Muscle of leg (tissue), 11 donors: Measurements from ENCODE around the gene PHPT1. TPM values are rescaled to one million over a fixed set of nuclear protein-coding genes. Genes with fewer than 3 reads are reported as not detected.

Experiments used
- DNase-seq: peaks from one replicate; pipeline ENCODE4 v3.0.0; 2013
- H3K27ac ChIP-seq: one replicate; pipeline ENCODE4 v1.5.1; 2013; ENCODE audit warnings: mild to moderate bottlenecking, low read length, control low read depth
- H3K27me3 ChIP-seq: one replicate; pipeline ENCODE4 v1.6.1; 2013; ENCODE audit warnings: low read length; ENCODE audit not compliant: control insufficient read depth, insufficient read depth
- H3K36me3 ChIP-seq: one replicate; pipeline ENCODE4 v1.6.1; 2013; ENCODE audit warnings: low read length; ENCODE audit not compliant: control insufficient read depth, insufficient read depth
- H3K4me1 ChIP-seq: one replicate; pipeline ENCODE4 v1.6.1; 2013; ENCODE audit warnings: low read length; ENCODE audit not compliant: control insufficient read depth, insufficient read depth
- H3K4me3 ChIP-seq: one replicate; pipeline ENCODE4 v1.5.1; 2013; ENCODE audit warnings: low read length, control low read depth
- H3K9me3 ChIP-seq: replicated peaks from 2 replicates; pipeline ENCODE4 v1.6.1; 2013; ENCODE audit warnings: low read depth, low read length; ENCODE audit not compliant: control insufficient read depth
- WGBS: methylation state at CpG from one replicate; pipeline ENCODE4 v1.1.5; 2013; ENCODE audit warnings: missing lambda C conversion rate; ENCODE audit not compliant: insufficient coverage; 5-methylcytosine and 5-hydroxymethylcytosine counted together
- polyA plus RNA-seq, 8 donors: library from polyadenylated mRNA; unstranded; fragments of 120-200 nt; gene quantifications; one replicate each; pipeline versions ENCODE4 v1.2.1 to v1.2.3, GENCODE V29; 2013; ENCODE audit warnings: inconsistent platforms in 1 of 8, low replicate concordance in 1 of 8; ENCODE audit not compliant: insufficient read length in 8 of 8, insufficient read depth in 1 of 8
- total RNA-seq: library from RNA; stranded (reverse); fragments of 120-200 nt; gene quantifications from one replicate; pipeline ENCODE4 v1.2.4, GENCODE V29; 2013

The PHPT1 gene
- total and polyA plus RNA-seq, 9 donors: 103 to 145 (median 115) TPM

DNA sequence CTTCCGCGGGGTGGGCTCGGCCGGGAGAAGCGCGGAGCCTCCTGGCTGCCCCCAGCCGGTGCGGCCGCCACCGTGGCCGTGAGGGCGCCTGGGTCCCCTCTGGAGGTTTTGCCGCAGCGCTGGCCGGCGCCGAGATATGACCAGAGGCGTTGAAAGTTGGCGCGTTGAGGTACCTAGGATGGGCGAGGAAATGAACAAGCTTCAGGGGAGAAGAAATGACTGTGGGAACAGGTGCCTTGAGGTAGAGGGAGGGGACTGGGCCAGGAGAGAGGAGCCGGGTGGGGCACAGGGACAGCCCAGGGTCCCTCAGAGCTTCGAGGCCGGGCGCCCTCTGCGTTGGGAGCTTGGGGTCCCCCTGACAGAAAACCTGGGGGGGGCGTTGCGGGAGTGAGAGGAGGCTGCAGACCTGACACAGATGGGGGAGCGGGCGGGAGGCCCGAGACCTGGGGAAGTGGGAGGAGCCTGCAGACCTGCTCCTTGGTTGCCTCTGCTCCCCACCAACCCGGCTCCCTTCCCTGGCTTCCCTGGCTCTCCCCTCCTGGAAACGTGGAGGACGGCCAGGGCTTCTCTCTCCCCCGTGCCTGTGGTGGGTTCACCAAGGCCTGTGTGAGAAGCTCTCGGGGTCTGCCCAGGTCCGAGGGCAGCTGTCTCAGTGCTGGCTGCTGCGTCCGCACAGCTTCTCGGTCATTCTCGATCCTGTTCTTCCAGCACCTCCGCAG is 27.2 kb upstream of the PHPT1 start:
- no peak overlapping the region for H3K27ac ChIP-seq
- H3K9me3 ChIP-seq: no peaks in the 10 kb centered on the region
- WGBS: 63% methylated on average over 28 of the region's 42 CpGs
- peaks cover 14% of the 10 kb centered on the region for H3K4me1 ChIP-seq
- no peaks in the 10 kb centered on the region for H3K27me3 ChIP-seq
- no peak overlapping the region for H3K4me3 ChIP-seq
- DNase-seq: peak; percentile 6
- peaks cover 38% of the 10 kb centered on the region for H3K36me3 ChIP-seq

GRCh38 chr9:136823136-136824046 is 25.8 kb upstream of the PHPT1 start:
- WGBS: 77% methylated on average over 17 of the region's 30 CpGs
- Histone ChIP-seq H3K27me3 (no peaks in the 10 kb centered on the region), H3K4me1 (peaks cover 14% of the 10 kb centered on the region), H3K4me3 (no peak overlapping the region), H3K36me3 (peaks cover 45% of the 10 kb centered on the region), H3K27ac (no peak overlapping the region), H3K9me3 (no peaks in the 10 kb centered on the region)
- DNase-seq: peak; percentile 4

GRCh38 chr9:136824496-136825225 is 24.5 kb upstream of the PHPT1 start:
- Histone ChIP-seq H3K9me3 (no peaks in the 10 kb centered on the region), H3K4me3 (no peak overlapping the region), H3K36me3 (peaks cover 57% of the 10 kb centered on the region), H3K27me3 (no peaks in the 10 kb centered on the region), H3K4me1 (peaks cover 14% of the 10 kb centered on the region), H3K27ac (peak overlapping the region; percentile 42)
- 86% methylated on average over 15 of the region's 21 CpGs for WGBS
- DNase-seq: peak; percentile 48

GRCh38 chr9:136825295-136826187 is 23.7 kb upstream of the PHPT1 start:
- Histone ChIP-seq H3K27ac (no peak overlapping the region), H3K4me1 (peaks cover 14% of the 10 kb centered on the region), H3K4me3 (no peak overlapping the region), H3K9me3 (no peaks in the 10 kb centered on the region), H3K36me3 (peaks cover 66% of the 10 kb centered on the region), H3K27me3 (no peaks in the 10 kb centered on the region)
- peak; percentile 3 for DNase-seq
- WGBS: 85% methylated on average over 35 of the region's 44 CpGs

GRCh38 chr9:136826188-136826541 is 23.0 kb upstream of the PHPT1 start:
- 86% methylated on average over 10 of the region's 17 CpGs for WGBS
- peak; percentile 7 for DNase-seq
- Histone ChIP-seq H3K4me1 (peaks cover 14% of the 10 kb centered on the region), H3K36me3 (peaks cover 72% of the 10 kb centered on the region), H3K27ac (no peak overlapping the region), H3K4me3 (no peak overlapping the region), H3K27me3 (no peaks in the 10 kb centered on the region), H3K9me3 (no peaks in the 10 kb centered on the region)

DNA sequence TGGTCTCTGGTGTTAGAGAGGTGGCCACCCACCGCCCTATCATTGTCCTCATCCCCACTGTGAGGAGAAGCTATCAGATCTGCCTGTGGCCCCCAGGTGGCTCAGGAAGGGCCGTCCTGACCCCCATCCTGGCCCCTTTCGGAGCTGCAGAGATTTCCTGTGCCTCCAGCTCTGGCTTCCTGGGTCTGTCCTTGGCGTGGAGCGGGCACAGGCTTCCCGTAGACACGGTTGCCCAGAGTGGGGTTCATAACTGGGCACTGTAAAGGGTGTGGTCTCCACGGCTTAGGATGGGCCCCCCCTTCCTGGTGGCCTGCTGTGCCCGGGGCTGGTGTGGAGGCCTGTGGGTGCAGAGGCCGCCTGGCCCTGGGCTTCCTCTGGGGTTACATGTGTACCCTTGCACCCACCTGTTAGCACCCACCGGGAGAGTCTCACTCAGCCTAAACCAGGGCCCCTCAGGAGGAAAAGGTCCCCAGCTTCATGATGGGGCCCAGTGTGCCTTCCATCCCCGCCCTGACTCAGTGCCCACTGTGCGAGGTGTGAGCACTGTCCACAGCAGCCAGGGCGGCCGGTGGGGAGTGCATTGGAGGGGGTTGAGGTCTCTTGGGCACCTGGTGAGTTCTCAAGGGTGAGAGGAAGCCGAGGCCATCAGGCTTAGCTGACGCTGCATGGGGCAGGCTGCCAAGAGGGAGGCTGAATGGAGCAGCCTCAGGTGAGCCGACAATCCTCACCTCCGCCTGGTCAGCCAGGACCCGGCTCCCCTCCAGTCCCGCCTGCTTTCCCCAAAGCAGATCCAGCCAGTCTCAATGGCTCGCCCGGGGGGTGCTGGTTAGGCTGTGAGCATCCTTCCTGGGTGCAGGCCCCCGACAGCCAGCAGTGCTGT is 22.3 kb upstream of the PHPT1 start:
- no peaks in the 10 kb centered on the region for H3K9me3 ChIP-seq
- H3K36me3 ChIP-seq: peaks cover 80% of the 10 kb centered on the region
- no peak overlapping the region for H3K4me3 ChIP-seq
- 78% methylated on average over 15 of the region's 24 CpGs for WGBS
- peaks cover 14% of the 10 kb centered on the region for H3K4me1 ChIP-seq
- no peaks in the 10 kb centered on the region for H3K27me3 ChIP-seq
- peak; percentile 3 for DNase-seq
- H3K27ac ChIP-seq: no peak overlapping the region

GRCh38 chr9:136827794-136828473 is 21.3 kb upstream of the PHPT1 start:
- WGBS: 87% methylated on average over 6 of the region's 14 CpGs
- H3K36me3 ChIP-seq: peaks cover 88% of the 10 kb centered on the region
- H3K4me3 ChIP-seq: no peak overlapping the region
- H3K9me3 ChIP-seq: no peaks in the 10 kb centered on the region
- H3K27ac ChIP-seq: no peak overlapping the region
- DNase-seq: no peak
- H3K27me3 ChIP-seq: no peaks in the 10 kb centered on the region
- peaks cover 14% of the 10 kb centered on the region for H3K4me1 ChIP-seq

DNA sequence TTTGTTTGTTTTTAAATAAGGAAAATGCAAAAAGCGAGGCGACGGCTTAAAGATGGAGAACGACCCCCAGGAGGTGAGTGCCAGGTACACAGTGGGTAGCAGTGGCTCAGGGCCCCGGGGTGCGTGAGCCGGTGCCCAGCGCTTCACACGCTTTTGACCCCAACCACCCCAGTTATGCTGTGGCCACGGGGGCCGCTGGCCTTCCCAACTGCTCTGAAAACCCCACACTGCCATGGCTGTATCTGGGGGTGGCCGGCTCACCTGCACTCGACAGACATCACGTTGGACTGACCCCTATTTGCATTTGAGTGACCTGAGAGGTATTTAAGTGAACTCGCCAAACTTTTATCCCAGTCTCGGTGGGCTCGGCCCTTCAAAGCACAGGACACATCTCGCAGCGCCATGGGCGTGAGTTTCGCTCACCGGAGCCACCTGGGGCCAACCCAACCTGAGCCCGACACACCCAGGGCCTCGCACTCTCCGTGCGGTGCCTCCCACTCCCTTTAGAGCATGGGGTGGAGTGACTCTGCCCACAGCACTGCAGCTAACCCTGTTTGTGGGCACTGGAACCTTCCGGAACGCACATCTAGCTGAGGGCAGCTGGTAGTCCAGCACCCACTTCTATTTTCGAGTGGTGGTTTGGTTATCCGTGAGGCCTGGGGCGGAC is 20.6 kb upstream of the PHPT1 start:
- H3K4me3 ChIP-seq: no peak overlapping the region
- no peak overlapping the region for H3K27ac ChIP-seq
- 93% methylated on average over 30 of the region's 31 CpGs for WGBS
- DNase-seq: peak; percentile 6
- H3K36me3 ChIP-seq: peaks cover 83% of the 10 kb centered on the region
- H3K4me1 ChIP-seq: peaks cover 14% of the 10 kb centered on the region
- no peaks in the 10 kb centered on the region for H3K9me3 ChIP-seq
- no peaks in the 10 kb centered on the region for H3K27me3 ChIP-seq
